Urinary bladder (tissue), 4 donors: Measurements from ENCODE around the gene RASAL2. TPM values are rescaled to one million over a fixed set of nuclear protein-coding genes. Genes with fewer than 3 reads are reported as not detected.

Experiments
- DNase-seq: peaks from one replicate; pipeline ENCODE4 v3.0.0-alpha.2; 2015; ENCODE audit errors: extremely low spot score
- H3K27ac ChIP-seq: one replicate; pipeline ENCODE4 v1.5.1; 2013; ENCODE audit warnings: low read depth, mild to moderate bottlenecking, moderate library complexity
- H3K36me3 ChIP-seq: one replicate; pipeline ENCODE4 v1.6.1; 2013; ENCODE audit warnings: mild to moderate bottlenecking, moderate library complexity; ENCODE audit not compliant: insufficient read depth
- H3K4me1 ChIP-seq: one replicate; pipeline ENCODE4 v1.6.1; 2013; ENCODE audit warnings: mild to moderate bottlenecking, moderate library complexity; ENCODE audit not compliant: insufficient read depth
- H3K4me3 ChIP-seq: one replicate; pipeline ENCODE4 v1.5.1; 2013; ENCODE audit warnings: low read depth, low read length
- WGBS: extraction: QIAGEN DNeasy Blood & Tissue Kit; methylation state at CpG from one replicate; pipeline ENCODE4 v1.1.7; 2013; 5-methylcytosine and 5-hydroxymethylcytosine counted together
- polyA plus RNA-seq: library from polyadenylated mRNA; stranded (reverse); fragments of 200-250 nt; gene quantifications from one replicate; pipeline ENCODE4 v1.2.3, GENCODE V29; 2013
- small RNA-seq: library from RNA; depleted of rRNA; stranded (forward); fragments of <200 nt; gene quantifications from one replicate; pipeline ENCODE3, GENCODE V24; 2014
- total RNA-seq: library from RNA; depleted of rRNA; stranded (reverse); fragments of >200 nt; gene quantifications from one replicate; pipeline ENCODE4 v1.2.3, GENCODE V29; 2014
- donor health status: healthy with polysubstance abuse.
- donor health status: healthy.

The RASAL2 gene
- total and polyA plus RNA-seq, 2 donors: 8.8 to 29.2 TPM

GRCh38 chr1:178533121-178533946 lies 439.4 kb downstream of the RASAL2 start:
- no peak overlapping the region for H3K4me3 ChIP-seq
- H3K4me1 ChIP-seq: no peaks in the 10 kb centered on the region
- no peaks in the 10 kb centered on the region for H3K36me3 ChIP-seq
- no peak overlapping the region for H3K27ac ChIP-seq
- WGBS: 73% methylated on average over 9 of the region's 9 CpGs
- no peak for DNase-seq

Small RNA genes lying within 50 kb of the gene (small RNA-seq; reads per million reads assigned to genes)
- not detected for gene RF00017

Other genes starting within 250 kb of the RASAL2 start
- 8.6 TPM for gene SEC16B, start 124.0 kb upstream of the RASAL2 start, total RNA-seq
- 2.7 TPM for gene SEC16B, start 124.0 kb upstream of the RASAL2 start, polyA plus RNA-seq